Measurements from ENCODE around the gene TSG101.

TSG101 gene

GRCh38 chr11:18524248-18524647 is 2.5 kb downstream of the TSG101 start:
- TF ChIP-seq SIN3A (IDR thresholded peaks at IDR 0.05; ENCODE audit: borderline replicate concordance, insufficient read depth, low read length) (no peak), FOXP2 (optimal IDR thresholded peaks at IDR 0.05; ENCODE audit: borderline replicate concordance, extremely low read depth, extremely low read length, insufficient read depth) (no peak), POLR2AphosphoS5 (IDR thresholded peaks at IDR 0.05; ENCODE audit: low read depth, low read length) (no peak), TAF1 (IDR thresholded peaks at IDR 0.05; ENCODE audit: borderline replicate concordance, insufficient read depth, low read length) (no peak), REST (IDR thresholded peaks at IDR 0.05; ENCODE audit: insufficient read depth in 1 of 2, low read depth in 2 of 2, low read length in 2 of 2) (no peak)

DNA sequence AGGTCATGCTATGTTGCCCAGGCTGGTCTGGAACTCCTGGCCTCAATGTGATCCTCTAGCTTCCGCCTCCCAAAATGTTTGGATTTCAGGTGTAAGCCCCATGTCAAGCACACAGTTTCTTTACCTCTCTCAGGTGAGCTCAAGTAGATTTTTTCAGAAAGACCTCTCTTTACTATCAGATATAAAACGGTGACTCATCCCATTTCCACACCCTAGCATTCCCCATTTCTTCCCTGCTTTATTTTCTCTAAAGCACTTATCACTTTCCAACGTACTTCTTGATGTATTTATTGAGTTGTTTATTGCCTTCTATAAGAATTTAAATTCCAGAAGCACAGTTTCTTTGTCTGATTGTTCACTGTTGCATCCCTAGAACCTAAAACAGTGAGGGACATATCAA is 3.7 kb downstream of the TSG101 start:
- no peak for TF ChIP-seq FOXP2 (optimal IDR thresholded peaks at IDR 0.05; ENCODE audit: borderline replicate concordance, extremely low read depth, extremely low read length, insufficient read depth)
- no peak for TF ChIP-seq POLR2AphosphoS5 (IDR thresholded peaks at IDR 0.05; ENCODE audit: low read depth, low read length)
- no peak for TF ChIP-seq REST (IDR thresholded peaks at IDR 0.05; ENCODE audit: insufficient read depth in 1 of 2, low read depth in 2 of 2, low read length in 2 of 2)

- TF ChIP-seq FOXP2 (optimal IDR thresholded peaks at IDR 0.05; ENCODE audit: borderline replicate concordance, extremely low read depth, extremely low read length, insufficient read depth): no peak
- TF ChIP-seq SIN3A (IDR thresholded peaks at IDR 0.05; ENCODE audit: borderline replicate concordance, insufficient read depth, low read length): no peak
- no peak for TF ChIP-seq POLR2AphosphoS5 (IDR thresholded peaks at IDR 0.05; ENCODE audit: low read depth, low read length)
- no peak for TF ChIP-seq REST (IDR thresholded peaks at IDR 0.05; ENCODE audit: insufficient read depth in 1 of 2, low read depth in 2 of 2, low read length in 2 of 2)
- no peak for TF ChIP-seq TAF1 (IDR thresholded peaks at IDR 0.05; ENCODE audit: borderline replicate concordance, insufficient read depth, low read length)
Measured at GRCh38 chr11:18522388-18522787, 4.4 kb downstream of the TSG101 start.

DNA sequence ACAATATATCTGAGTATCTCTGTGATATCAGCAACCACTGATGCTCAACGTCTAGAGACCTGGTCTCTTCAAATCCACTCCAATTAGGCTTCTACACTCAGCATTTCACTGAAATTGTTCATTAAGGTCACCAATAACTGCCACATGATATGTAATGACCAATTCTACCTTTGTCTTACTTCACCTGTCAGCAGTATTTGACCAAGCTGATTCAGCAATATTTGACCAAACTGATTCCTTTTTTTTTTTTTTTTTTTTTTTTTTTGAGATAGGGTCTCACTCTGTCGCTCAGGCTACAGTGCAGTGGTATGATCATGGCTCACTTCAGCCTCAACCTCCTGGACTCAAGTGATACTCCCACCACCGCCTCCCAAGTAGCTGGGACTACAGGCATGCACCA is 5.6 kb downstream of the TSG101 start:
- TF ChIP-seq FOXP2 (optimal IDR thresholded peaks at IDR 0.05; ENCODE audit: borderline replicate concordance, extremely low read depth, extremely low read length, insufficient read depth): no peak
- no peak for TF ChIP-seq TAF1 (IDR thresholded peaks at IDR 0.05; ENCODE audit: borderline replicate concordance, insufficient read depth, low read length)
- TF ChIP-seq POLR2AphosphoS5 (IDR thresholded peaks at IDR 0.05; ENCODE audit: low read depth, low read length): no peak
- TF ChIP-seq REST (IDR thresholded peaks at IDR 0.05; ENCODE audit: insufficient read depth in 1 of 2, low read depth in 2 of 2, low read length in 2 of 2): no peak

GRCh38 chr11:18502352-18502751 is 24.4 kb downstream of the TSG101 start:
- TF ChIP-seq POLR2AphosphoS5 (IDR thresholded peaks at IDR 0.05; ENCODE audit: low read depth, low read length) (no peak), REST (IDR thresholded peaks at IDR 0.05; ENCODE audit: insufficient read depth in 1 of 2, low read depth in 2 of 2, low read length in 2 of 2) (no peak), TAF1 (IDR thresholded peaks at IDR 0.05; ENCODE audit: borderline replicate concordance, insufficient read depth, low read length) (no peak), SIN3A (IDR thresholded peaks at IDR 0.05; ENCODE audit: borderline replicate concordance, insufficient read depth, low read length) (no peak), FOXP2 (optimal IDR thresholded peaks at IDR 0.05; ENCODE audit: borderline replicate concordance, extremely low read depth, extremely low read length, insufficient read depth) (no peak)
